ENCODE data around the gene GOLGA8J.
A peak's percentile ranks its signal among the peaks of the same experiment; 100 is the strongest.
"Not testable (repeated sequence)": the region's sequence is repeated elsewhere in the genome, so short reads cannot be mapped to it uniquely, and the experiment has no call there.

The GOLGA8J gene, protein sequence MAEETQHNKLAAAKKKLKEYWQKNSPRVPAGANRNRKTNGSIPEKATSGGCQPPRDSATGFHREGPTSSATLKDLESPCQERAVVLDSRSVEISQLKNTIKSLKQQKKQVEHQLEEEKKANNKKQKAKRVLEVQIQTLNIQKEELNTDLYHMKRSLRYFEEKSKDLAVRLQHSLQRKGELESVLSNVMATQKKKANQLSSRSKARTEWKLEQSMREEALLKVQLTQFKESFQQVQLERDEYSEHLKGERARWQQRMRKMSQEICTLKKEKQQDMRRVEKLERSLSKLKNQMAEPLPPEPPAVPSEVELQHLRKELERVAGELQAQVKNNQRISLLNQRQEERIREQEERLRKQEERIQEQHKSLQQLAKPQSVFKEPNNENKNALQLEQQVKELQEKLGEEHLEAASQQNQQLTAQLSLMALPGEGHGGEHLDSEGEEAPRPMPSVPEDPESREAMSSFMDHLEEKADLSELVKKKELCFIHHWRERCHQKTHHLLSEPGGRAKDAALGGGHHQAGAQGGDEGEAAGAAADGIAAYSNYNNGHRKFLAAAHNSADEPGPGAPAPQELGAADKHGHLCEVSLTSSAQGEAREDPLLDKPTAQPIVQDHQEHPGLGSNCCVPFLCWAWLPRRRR

DNA sequence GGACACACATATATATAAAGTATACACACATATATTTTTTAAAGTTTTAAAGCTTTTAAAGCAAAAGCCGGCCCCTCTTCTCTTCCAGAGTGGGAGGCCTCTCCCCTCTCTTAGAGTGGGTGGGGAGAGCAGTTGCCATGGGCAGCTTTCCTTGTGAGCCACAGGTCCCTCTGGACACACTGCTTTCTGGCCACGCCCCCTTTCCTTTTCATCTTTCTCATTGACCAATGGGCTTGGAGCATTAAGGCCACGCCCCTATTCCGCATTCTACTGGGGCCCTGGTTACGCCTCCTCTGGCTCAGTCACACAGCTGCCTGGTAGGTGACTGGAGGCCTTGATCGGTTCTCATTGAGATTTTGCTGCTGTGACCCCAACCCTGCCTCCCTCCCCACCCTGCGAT lies at the start of gene GOLGA8J:
Gene GOLGA8J (plus strand): TSS at position 301 of the 400 bp plus-strand sequence. CDS start 98 bp downstream, at position 399.
- H3K27ac ChIP-seq; POLR2A ChIA-PET (ENCODE audit: low non-redundant PET); CTCF ChIA-PET; DNase-seq (ENCODE audit: low spot score): not testable (repeated sequence)

DNA sequence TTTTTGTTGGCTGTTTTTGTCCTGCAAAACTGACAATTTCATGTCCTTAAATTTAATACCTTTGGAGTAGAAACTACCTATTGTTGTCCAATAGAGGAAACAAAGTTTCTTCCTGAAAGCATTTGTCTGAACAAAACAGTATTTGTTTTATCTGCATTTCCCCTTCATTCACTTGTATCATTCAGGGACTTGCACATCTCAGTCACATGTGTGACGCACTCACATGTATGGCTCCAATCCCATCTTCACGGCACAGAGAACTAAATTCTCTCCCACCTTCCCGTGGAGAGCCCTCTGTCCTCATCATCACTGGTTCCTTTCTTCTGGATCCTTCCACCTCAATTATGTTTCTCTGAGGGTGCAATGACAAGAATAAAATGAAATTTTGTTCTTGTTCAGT lies 49.5 kb upstream of the GOLGA8J start:
- H3K27ac ChIP-seq = no peak overlapping the region
- TF ChIP-seq, protein P1, sequence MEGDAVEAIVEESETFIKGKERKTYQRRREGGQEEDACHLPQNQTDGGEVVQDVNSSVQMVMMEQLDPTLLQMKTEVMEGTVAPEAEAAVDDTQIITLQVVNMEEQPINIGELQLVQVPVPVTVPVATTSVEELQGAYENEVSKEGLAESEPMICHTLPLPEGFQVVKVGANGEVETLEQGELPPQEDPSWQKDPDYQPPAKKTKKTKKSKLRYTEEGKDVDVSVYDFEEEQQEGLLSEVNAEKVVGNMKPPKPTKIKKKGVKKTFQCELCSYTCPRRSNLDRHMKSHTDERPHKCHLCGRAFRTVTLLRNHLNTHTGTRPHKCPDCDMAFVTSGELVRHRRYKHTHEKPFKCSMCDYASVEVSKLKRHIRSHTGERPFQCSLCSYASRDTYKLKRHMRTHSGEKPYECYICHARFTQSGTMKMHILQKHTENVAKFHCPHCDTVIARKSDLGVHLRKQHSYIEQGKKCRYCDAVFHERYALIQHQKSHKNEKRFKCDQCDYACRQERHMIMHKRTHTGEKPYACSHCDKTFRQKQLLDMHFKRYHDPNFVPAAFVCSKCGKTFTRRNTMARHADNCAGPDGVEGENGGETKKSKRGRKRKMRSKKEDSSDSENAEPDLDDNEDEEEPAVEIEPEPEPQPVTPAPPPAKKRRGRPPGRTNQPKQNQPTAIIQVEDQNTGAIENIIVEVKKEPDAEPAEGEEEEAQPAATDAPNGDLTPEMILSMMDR (conservative IDR thresholded peaks at IDR 0.05; ENCODE audit: low read depth) = no peak
- ChIA-PET POLR2A (ENCODE audit: low non-redundant PET) (no interaction called here), CTCF (no interaction called here)
- no peak for DNase-seq (ENCODE audit: low spot score)

DNA sequence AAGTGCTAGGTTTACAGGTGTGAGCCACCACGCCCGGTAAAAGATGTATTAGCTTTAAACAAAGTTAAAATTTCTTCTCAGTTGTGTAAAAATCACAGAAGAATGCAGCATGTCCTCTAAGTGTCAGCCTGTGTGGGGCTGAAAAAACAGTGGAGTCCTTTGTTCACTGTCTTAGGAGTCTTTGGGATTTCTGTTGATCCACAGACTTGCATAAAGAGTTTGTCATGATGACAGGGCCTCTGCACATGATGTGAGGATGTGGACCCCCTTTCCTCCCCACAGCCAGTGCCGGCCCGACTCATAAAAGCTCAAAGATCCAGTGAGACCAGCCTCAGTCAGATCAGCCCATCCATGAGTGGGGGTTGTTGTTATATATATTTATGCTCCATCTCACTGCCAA lies 49.0 kb upstream of the GOLGA8J start:
- TF ChIP-seq, protein P1 (conservative IDR thresholded peaks at IDR 0.05; ENCODE audit: low read depth) = no peak
- POLR2A ChIA-PET (ENCODE audit: low non-redundant PET) = no interaction called here
- CTCF ChIA-PET = no interaction called here

DNA sequence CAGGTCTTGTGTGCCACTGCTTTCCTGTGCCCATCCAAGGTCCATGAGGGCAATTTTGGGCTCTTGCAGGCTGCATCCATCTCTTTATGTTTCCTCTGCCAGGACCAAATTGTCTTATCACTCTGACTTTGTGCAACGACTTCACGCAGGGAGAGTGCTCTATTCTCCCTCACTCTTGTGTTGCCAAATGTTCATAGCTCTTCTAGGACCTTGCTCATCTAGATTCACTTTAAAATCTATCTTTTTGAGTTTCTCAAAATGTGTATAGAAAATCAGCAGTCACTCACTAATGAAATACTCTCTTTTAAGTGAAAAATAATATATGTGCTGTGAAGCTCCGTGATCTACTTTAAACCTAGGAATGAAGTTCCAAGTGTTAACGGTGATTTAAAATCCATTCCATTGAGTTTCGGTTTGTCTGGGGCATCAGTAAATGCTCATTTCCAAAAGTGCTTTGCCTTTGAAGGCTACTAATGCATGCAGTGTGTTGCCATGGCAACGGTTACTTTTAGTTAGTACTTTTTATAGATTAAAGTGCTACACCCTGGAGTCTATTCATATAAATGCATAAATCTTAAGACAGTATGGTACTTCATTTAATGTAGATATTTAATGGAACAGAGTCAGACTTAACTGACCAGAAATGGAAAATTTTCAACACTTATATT lies 46.6 kb upstream of the GOLGA8J start:
- no peak overlapping the region for H3K27ac ChIP-seq
- DNase-seq (ENCODE audit: low spot score) = no peak
- TF ChIP-seq, protein P1 (conservative IDR thresholded peaks at IDR 0.05; ENCODE audit: low read depth) = no peak
- ChIA-PET POLR2A (ENCODE audit: low non-redundant PET) (no interaction called here), CTCF (no interaction called here)

More for the DNA sequence above, 49.0 kb upstream of the GOLGA8J start:
- no peak overlapping the region for H3K27ac ChIP-seq
- no peak for DNase-seq (ENCODE audit: low spot score)

DNA sequence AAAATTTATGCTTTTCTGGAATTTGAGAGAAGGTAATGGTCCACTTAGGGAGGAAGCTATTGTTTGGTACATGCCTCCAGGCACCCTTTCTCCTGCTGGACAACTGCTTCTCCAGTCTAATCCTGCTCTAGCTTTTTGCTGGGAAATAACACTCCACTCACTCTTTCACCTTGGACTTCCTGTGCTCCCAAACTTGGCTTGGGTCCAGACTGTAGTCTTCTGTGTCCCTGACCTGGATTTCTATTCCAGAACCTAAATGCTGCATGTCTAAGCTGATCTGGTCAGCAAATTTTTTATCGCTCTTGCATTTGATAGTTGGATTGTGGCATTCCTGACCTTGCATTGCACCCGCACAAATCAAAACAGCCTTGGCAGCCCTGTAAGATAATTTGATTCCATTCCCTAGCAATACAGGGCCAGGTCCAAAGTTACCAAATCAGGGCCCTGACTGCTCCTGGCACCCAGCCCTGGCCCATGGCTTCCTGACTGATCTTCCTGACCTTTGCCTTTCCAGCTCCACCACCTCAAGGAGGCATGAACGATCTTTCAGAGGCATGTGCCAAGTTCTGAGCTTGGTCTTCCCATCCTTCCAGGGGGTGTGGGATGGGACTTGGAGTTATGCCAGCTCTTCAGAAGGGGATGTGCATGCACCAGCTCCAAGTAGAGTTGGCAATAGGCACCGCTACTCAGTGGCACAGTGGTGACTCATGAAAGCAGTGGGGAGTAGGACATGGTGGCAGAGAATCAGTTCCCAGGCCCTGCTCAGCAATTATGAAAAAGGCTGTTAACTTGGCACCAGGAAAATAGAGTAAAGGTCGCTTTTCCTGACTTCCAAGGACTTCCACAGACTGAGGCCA lies 43.9 kb upstream of the GOLGA8J start:
- DNase-seq (ENCODE audit: low spot score) = peak; percentile 26
- CTCF ChIA-PET = interaction anchor here (0.7 kb wide), 1 partner anchor 373 kb away, joined by 4 read pairs; no protein-coding TSS in a partner anchor
- TF ChIP-seq, protein P1 (conservative IDR thresholded peaks at IDR 0.05; ENCODE audit: low read depth) = no peak
- POLR2A ChIA-PET (ENCODE audit: low non-redundant PET) = no interaction called here
- no peak overlapping the region for H3K27ac ChIP-seq

DNA sequence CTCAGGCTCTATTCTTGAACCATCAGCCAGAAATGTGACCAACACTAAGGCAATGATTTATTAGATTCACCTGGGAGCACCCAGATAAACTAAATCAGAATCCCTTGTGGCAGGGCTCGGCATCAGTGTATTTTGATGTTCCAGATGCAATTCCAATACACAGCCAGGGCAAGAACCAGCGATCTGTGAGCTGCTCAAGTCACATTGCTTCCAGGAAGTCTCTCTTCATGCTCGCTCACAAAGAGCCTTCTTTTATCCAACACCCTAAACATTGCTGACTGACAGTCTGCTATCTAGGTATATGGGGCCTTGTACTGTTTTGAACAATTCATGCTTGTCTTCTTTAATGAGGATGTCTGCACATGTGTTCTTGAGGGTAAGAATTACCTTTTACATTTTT lies 40.9 kb upstream of the GOLGA8J start:
- TF ChIP-seq, protein P1 (conservative IDR thresholded peaks at IDR 0.05; ENCODE audit: low read depth) = no peak
- no peak overlapping the region for H3K27ac ChIP-seq
- ChIA-PET POLR2A (ENCODE audit: low non-redundant PET) (no interaction called here), CTCF (no interaction called here)
- DNase-seq (ENCODE audit: low spot score) = no peak
